GM19099 (cell line): ENCODE results near the gene TXN.

Experiments
- POLR2A ChIP-seq: IDR thresholded peaks from 3 replicates; pipeline ENCODE4 v1.6.1; 2011; ENCODE audit warnings: low read depth; ENCODE audit not compliant: insufficient read length; ENCODE audit errors: extremely low read depth

TXN gene

DNA sequence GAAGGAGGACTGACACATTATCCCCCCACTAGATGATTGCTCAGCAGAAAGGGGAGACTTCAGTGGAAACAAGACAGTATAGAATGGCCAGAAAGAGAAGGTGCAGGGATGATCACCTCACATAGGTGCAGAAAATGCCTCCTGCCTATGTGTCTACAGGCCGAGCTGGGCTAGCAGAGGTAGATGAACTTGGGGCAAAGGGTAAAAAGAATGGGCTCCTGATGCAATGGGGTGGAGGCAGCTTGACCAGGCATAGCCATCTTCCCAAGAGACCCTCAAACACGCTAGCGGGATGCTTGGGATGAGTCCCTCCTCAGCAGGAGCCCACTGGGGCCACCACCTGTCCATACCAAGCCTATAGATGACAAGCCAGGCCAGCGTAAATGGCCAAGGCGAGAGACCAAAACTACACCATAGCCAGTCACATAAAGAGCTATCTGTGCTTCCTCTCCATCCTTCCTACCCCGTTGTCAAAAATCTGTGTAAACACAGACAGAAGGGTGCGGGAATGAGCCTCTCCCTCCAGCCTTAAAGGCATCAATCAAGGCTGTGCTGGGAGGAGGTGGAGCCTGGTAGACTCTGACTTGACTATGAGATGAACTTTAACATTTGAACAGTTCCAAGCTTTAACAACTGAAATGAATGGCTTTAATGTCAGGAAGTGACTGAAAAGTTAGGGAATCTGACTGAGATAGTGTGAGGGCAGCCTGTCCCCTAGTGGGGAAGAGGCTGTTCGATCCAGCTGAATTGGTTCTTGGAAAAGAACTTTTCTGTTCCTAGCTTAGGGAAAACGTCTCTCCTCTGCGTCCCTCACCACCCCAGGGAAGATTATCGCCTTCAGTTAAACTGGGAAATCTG lies 58.7 kb downstream of the TXN start:
- TF ChIP-seq POLR2A: no peak
